K562 (cell line): ENCODE data around the gene BTD. TPM values are rescaled to one million over a fixed set of nuclear protein-coding genes. Genes with fewer than 3 reads are reported as not detected.

Experiments used
- polyA plus RNA-seq, 8 experiments: library from polyadenylated mRNA; depleted of rRNA in 4 of 8; stranded (reverse) in 5 of 8; unstranded in 3 of 8; fragments of >200 nt; fragmentation: Nextera tagmentation in 2 of 8; fragmentation: Illumina TruSeq in 1 of 8; extraction: Ambion mirVana in 2 of 8; extraction: Trizol in 1 of 8; gene quantifications; 2 replicates each; pipeline versions ENCODE4 v1.2.1 to v1.2.3, GENCODE V29; 2011 to 2014; ENCODE audit warnings: inconsistent platforms in 1 of 8, missing spikeins in 1 of 8
- total RNA-seq, 7 experiments: library from RNA; depleted of rRNA in 6 of 7; stranded (reverse); fragments of >200 nt in 6 of 7; fragmentation: Illumina TruSeq in 2 of 7; extraction: Trizol in 2 of 7; gene quantifications; 2 replicates each; pipeline versions ENCODE4 v1.2.1 to v1.2.3, GENCODE V29; 2011 to 2021; ENCODE audit warnings: low replicate concordance in 1 of 7
- TF ChIP-seq, protein P1 (sequence below): sonication (generic); formaldehyde crosslinking; IDR thresholded peaks from 2 replicates; pipeline ENCODE4 v1.8.0; 2023; ENCODE audit warnings: mild to moderate bottlenecking, missing genetic modification reagents
- TF ChIP-seq, protein P2 (sequence below): fragments of 200-800 bp; sonication (Bioruptor generic); IDR thresholded peaks from 2 replicates; pipeline ENCODE4 v1.6.1; 2017; ENCODE audit warnings: missing genetic modification characterization, missing compliant biosample characterization
- TF ChIP-seq, protein P3 (sequence below): fragments of 250-450 bp; sonication (Bioruptor Pico); IDR thresholded peaks from 2 replicates; pipeline ENCODE4 v1.8.0; 2022; ENCODE audit warnings: inconsistent platforms, mild to moderate bottlenecking, moderate library complexity, borderline replicate concordance

Gene BTD
- total and polyA plus RNA-seq, 9 of the 15 experiments (the other 6 are each of a cell fraction or from before 2014, with no cell fraction given): 6.6 to 26.2 (median 10.6) TPM

DNA sequence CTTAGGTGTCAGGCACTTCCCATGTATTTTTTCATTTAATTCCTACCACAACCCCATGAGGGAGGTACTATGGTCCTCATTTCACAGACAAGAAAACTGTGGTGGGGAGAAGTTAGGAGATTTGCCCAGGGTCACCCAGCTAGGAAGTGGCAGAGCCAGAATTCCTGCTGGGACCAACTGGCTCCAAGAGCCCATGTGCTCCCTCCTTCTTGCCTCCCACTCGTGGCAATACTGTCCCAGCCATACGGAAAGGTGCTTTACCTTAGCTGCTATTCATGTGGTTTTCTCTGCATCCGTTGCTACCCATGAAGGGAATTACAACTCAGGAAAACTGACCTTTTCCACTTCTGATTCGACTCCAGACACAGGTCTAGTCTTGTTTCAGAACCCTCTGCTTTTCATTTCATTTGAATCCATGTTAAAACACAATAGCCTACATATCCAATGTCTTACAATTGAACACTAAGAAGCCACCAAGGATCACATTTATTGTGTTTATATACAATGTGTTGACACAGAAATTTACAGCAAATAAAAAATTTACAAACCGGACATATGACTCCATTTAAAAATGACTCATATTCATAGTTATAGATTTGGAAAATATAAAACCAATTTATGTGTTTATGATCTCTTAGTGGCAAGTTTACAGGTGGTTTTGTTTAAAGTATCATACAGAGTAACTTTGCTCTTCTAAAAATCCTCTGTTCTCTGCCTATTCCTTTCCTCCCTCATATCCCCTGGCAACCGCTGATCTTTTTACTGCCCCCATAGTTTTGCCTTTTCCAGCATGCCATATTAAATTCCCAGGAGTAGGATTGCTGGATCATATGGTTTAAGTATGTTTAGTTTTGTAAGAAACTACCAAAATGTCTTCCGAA is 58.8 kb downstream of the BTD start (continued):
- TF ChIP-seq, protein P1, sequence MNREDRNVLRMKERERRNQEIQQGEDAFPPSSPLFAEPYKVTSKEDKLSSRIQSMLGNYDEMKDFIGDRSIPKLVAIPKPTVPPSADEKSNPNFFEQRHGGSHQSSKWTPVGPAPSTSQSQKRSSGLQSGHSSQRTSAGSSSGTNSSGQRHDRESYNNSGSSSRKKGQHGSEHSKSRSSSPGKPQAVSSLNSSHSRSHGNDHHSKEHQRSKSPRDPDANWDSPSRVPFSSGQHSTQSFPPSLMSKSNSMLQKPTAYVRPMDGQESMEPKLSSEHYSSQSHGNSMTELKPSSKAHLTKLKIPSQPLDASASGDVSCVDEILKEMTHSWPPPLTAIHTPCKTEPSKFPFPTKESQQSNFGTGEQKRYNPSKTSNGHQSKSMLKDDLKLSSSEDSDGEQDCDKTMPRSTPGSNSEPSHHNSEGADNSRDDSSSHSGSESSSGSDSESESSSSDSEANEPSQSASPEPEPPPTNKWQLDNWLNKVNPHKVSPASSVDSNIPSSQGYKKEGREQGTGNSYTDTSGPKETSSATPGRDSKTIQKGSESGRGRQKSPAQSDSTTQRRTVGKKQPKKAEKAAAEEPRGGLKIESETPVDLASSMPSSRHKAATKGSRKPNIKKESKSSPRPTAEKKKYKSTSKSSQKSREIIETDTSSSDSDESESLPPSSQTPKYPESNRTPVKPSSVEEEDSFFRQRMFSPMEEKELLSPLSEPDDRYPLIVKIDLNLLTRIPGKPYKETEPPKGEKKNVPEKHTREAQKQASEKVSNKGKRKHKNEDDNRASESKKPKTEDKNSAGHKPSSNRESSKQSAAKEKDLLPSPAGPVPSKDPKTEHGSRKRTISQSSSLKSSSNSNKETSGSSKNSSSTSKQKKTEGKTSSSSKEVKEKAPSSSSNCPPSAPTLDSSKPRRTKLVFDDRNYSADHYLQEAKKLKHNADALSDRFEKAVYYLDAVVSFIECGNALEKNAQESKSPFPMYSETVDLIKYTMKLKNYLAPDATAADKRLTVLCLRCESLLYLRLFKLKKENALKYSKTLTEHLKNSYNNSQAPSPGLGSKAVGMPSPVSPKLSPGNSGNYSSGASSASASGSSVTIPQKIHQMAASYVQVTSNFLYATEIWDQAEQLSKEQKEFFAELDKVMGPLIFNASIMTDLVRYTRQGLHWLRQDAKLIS (CRISPR knock-in tag): no peak
- TF ChIP-seq, protein P2, sequence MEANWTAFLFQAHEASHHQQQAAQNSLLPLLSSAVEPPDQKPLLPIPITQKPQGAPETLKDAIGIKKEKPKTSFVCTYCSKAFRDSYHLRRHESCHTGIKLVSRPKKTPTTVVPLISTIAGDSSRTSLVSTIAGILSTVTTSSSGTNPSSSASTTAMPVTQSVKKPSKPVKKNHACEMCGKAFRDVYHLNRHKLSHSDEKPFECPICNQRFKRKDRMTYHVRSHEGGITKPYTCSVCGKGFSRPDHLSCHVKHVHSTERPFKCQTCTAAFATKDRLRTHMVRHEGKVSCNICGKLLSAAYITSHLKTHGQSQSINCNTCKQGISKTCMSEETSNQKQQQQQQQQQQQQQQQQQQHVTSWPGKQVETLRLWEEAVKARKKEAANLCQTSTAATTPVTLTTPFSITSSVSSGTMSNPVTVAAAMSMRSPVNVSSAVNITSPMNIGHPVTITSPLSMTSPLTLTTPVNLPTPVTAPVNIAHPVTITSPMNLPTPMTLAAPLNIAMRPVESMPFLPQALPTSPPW (CRISPR knock-in tag): no peak
- TF ChIP-seq, protein P3, sequence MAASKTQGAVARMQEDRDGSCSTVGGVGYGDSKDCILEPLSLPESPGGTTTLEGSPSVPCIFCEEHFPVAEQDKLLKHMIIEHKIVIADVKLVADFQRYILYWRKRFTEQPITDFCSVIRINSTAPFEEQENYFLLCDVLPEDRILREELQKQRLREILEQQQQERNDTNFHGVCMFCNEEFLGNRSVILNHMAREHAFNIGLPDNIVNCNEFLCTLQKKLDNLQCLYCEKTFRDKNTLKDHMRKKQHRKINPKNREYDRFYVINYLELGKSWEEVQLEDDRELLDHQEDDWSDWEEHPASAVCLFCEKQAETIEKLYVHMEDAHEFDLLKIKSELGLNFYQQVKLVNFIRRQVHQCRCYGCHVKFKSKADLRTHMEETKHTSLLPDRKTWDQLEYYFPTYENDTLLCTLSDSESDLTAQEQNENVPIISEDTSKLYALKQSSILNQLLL (CRISPR knock-in tag): no peak
